ENCODE data around the gene CDH9. TPM values are rescaled to one million over a fixed set of nuclear protein-coding genes. Genes with fewer than 3 reads are reported as not detected.
"Not testable (repeated sequence)": the region's sequence is repeated elsewhere in the genome, so short reads cannot be mapped to it uniquely, and the experiment has no call there.

The CDH9 gene
- total RNA-seq, 1 donor from 2014 or later = 34.2 TPM

GRCh38 chr5:26948921-26949320 lies 89.5 kb downstream of the CDH9 start:
- DNase-seq = no peak

- no peak for DNase-seq
These were observed 92.5 kb downstream of the CDH9 start for GRCh38 chr5:26945901-26946300.

GRCh38 chr5:26942481-26942880 lies 95.9 kb downstream of the CDH9 start:
- no peak for DNase-seq

GRCh38 chr5:26940994-26941393 lies 97.4 kb downstream of the CDH9 start:
- DNase-seq = no peak

GRCh38 chr5:26932238-26932637 lies 106.1 kb downstream of the CDH9 start:
- DNase-seq = no peak

- no peak for DNase-seq
These were observed 116.9 kb downstream of the CDH9 start for GRCh38 chr5:26921439-26921838.

- DNase-seq = no peak
These were observed 134.9 kb downstream of the CDH9 start for GRCh38 chr5:26903469-26903868.

- no peak for DNase-seq
These were observed 143.6 kb downstream of the CDH9 start for GRCh38 chr5:26894719-26895263.

GRCh38 chr5:26893078-26893477 lies 145.3 kb downstream of the CDH9 start:
- no peak for DNase-seq

- no peak for DNase-seq
These were observed 148.6 kb downstream of the CDH9 start for GRCh38 chr5:26889815-26890214.

GRCh38 chr5:26884481-26884880 lies 153.9 kb downstream of the CDH9 start:
- DNase-seq = no peak

GRCh38 chr5:26883375-26883774 lies 155.0 kb downstream of the CDH9 start:
- DNase-seq = no peak

GRCh38 chr5:26881901-26882300 lies 156.5 kb downstream of the CDH9 start:
- DNase-seq = no peak

GRCh38 chr5:26877154-26877553 lies 161.2 kb downstream of the CDH9 start:
- DNase-seq = no peak

GRCh38 chr5:26872337-26872736 lies 166.0 kb downstream of the CDH9 start:
- no peak for DNase-seq

GRCh38 chr5:26869781-26870180 lies 168.6 kb downstream of the CDH9 start:
- DNase-seq = no peak

GRCh38 chr5:26868504-26868903 lies 169.9 kb downstream of the CDH9 start:
- DNase-seq = no peak

- DNase-seq = no peak
These were observed 174.3 kb downstream of the CDH9 start for GRCh38 chr5:26864061-26864460.

GRCh38 chr5:26856238-26856637 lies 182.1 kb downstream of the CDH9 start:
- DNase-seq = no peak

GRCh38 chr5:26852450-26852849 lies 185.9 kb downstream of the CDH9 start:
- DNase-seq = not testable (repeated sequence)

- DNase-seq = no peak
These were observed 191.2 kb downstream of the CDH9 start for GRCh38 chr5:26847041-26847736.

GRCh38 chr5:26843677-26844076 lies 194.7 kb downstream of the CDH9 start:
- DNase-seq = no peak

GRCh38 chr5:26833596-26833995 lies 204.8 kb downstream of the CDH9 start:
- DNase-seq = no peak
